ENCODE results near the gene VTI1A.

DNA sequence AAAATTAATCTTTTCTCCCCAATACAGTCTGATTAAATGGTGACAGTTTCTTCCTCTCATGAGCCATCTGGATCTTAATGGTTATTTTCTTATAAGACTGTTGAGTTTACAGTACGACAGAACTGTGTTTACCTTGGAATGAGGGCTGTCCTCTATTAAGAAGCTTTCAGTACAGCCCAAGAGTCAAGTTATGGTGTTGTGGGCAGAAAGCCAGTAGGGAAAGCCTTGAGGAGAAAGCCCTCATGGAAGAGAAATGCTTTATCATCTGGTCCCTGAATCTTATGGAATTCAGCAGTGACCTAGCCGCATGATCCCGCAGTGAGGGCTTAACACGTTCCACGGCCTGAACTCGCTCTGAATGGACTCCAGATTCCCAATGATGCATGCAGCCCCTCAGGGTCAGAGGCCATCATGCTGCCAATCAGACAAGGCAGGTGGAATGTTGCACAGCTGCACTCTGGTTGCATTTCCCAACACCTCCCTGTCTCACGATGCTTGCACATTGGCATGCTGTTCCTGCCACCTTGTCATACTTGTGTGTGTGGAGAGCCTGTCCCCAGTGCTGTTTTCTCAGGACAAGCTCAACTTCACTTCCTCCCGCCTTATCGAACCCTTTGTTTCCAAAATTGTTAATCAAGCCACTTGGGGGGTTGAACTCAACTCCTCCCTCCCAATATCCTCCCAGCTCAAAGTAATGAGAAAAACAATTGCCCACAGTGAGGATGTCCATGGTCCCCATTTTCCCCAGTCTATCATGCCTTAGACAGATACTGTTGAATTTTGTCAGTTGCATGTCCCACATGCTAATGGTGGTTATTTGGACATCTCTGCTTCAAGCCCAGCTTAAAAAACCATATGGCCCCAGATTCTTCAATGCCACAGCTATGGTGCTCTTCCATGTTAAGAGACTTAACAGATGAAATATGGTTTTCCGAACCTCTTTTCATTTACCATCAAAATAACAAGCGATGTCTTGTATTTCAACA lies 291.9 kb downstream of the VTI1A start:
- TF ChIP-seq, protein P1, sequence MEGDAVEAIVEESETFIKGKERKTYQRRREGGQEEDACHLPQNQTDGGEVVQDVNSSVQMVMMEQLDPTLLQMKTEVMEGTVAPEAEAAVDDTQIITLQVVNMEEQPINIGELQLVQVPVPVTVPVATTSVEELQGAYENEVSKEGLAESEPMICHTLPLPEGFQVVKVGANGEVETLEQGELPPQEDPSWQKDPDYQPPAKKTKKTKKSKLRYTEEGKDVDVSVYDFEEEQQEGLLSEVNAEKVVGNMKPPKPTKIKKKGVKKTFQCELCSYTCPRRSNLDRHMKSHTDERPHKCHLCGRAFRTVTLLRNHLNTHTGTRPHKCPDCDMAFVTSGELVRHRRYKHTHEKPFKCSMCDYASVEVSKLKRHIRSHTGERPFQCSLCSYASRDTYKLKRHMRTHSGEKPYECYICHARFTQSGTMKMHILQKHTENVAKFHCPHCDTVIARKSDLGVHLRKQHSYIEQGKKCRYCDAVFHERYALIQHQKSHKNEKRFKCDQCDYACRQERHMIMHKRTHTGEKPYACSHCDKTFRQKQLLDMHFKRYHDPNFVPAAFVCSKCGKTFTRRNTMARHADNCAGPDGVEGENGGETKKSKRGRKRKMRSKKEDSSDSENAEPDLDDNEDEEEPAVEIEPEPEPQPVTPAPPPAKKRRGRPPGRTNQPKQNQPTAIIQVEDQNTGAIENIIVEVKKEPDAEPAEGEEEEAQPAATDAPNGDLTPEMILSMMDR (IDR thresholded peaks at IDR 0.05; ENCODE audit: low read length): no peak
- TF ChIP-seq EZH2phosphoT487 (IDR thresholded peaks at IDR 0.05; ENCODE audit: low read length): no peak
